IMR-90 (cell line): ENCODE results near the gene PRKCE.

Experiments
- BHLHE40 ChIP-seq: fragments of 150-350 bp; IDR thresholded peaks from 2 replicates; pipeline ENCODE4 v1.6.1; 2016; ENCODE audit warnings: mild to moderate bottlenecking, low read depth, low read length
- ELK1 ChIP-seq: fragments of 150-350 bp; IDR thresholded peaks from 2 replicates; pipeline ENCODE4 v1.6.1; 2016; ENCODE audit warnings: low read depth, mild to moderate bottlenecking, low read length, moderate library complexity, borderline replicate concordance
- MAFK ChIP-seq: IDR thresholded peaks from 2 replicates; pipeline ENCODE4 v1.6.1; 2012; ENCODE audit warnings: low read depth, low read length, improper control_type of control experiment
- MAZ ChIP-seq: IDR thresholded peaks from 2 replicates; pipeline ENCODE4 v1.6.1; 2012; ENCODE audit warnings: low read depth, mild to moderate bottlenecking, low read length, improper control_type of control experiment, moderate library complexity, borderline replicate concordance
- MXI1 ChIP-seq: IDR thresholded peaks from 2 replicates; pipeline ENCODE4 v1.6.1; 2012; ENCODE audit warnings: low read depth, mild to moderate bottlenecking, low read length, moderate library complexity, borderline replicate concordance
- NFE2L2 ChIP-seq: fragments of 150-350 bp; IDR thresholded peaks from 2 replicates; pipeline ENCODE4 v1.6.1; 2016; ENCODE audit warnings: low read depth, mild to moderate bottlenecking, low read length
- POLR2A ChIP-seq: IDR thresholded peaks from 2 replicates; pipeline ENCODE4 v1.6.1; 2012; ENCODE audit warnings: mild to moderate bottlenecking, low read depth, low read length
- RAD21 ChIP-seq: IDR thresholded peaks from 2 replicates; pipeline ENCODE4 v1.6.1; 2012; ENCODE audit warnings: low read length, improper control_type of control experiment
- RCOR1 ChIP-seq: IDR thresholded peaks from 2 replicates; pipeline ENCODE4 v1.6.1; 2012; ENCODE audit warnings: mild to moderate bottlenecking, low read length, improper control_type of control experiment; ENCODE audit not compliant: insufficient replicate concordance
- RFX5 ChIP-seq: IDR thresholded peaks from 2 replicates; pipeline ENCODE4 v1.8.0; 2012; ENCODE audit warnings: low read depth, mild to moderate bottlenecking, low read length, moderate library complexity
- SMC3 ChIP-seq: fragments of 150-350 bp; IDR thresholded peaks from 2 replicates; pipeline ENCODE4 v1.6.1; 2016; ENCODE audit warnings: low read depth, mild to moderate bottlenecking, antibody characterized with exemption, low read length, moderate library complexity
- USF2 ChIP-seq: fragments of 150-350 bp; IDR thresholded peaks from 2 replicates; pipeline ENCODE4 v1.6.1; 2017; ENCODE audit warnings: mild to moderate bottlenecking, antibody characterized with exemption, low read length, low read depth
- TF ChIP-seq, protein P1 (sequence below): conservative IDR thresholded peaks from 2 replicates; pipeline ENCODE4 v1.5.1; 2012; ENCODE audit warnings: mild to moderate bottlenecking, low read depth, low read length, improper control_type of control experiment

- no peak for TF ChIP-seq USF2
- no peak for TF ChIP-seq RCOR1
- TF ChIP-seq POLR2A: no peak
- TF ChIP-seq, protein P1, sequence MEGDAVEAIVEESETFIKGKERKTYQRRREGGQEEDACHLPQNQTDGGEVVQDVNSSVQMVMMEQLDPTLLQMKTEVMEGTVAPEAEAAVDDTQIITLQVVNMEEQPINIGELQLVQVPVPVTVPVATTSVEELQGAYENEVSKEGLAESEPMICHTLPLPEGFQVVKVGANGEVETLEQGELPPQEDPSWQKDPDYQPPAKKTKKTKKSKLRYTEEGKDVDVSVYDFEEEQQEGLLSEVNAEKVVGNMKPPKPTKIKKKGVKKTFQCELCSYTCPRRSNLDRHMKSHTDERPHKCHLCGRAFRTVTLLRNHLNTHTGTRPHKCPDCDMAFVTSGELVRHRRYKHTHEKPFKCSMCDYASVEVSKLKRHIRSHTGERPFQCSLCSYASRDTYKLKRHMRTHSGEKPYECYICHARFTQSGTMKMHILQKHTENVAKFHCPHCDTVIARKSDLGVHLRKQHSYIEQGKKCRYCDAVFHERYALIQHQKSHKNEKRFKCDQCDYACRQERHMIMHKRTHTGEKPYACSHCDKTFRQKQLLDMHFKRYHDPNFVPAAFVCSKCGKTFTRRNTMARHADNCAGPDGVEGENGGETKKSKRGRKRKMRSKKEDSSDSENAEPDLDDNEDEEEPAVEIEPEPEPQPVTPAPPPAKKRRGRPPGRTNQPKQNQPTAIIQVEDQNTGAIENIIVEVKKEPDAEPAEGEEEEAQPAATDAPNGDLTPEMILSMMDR: no peak
- no peak for TF ChIP-seq RAD21
- no peak for TF ChIP-seq BHLHE40
- TF ChIP-seq SMC3: no peak
- no peak for TF ChIP-seq MAZ
- TF ChIP-seq MAFK: no peak
- no peak for TF ChIP-seq ELK1
- no peak for TF ChIP-seq MXI1
- no peak for TF ChIP-seq NFE2L2
- TF ChIP-seq RFX5: no peak
These were observed 145.0 kb downstream of the PRKCE start for GRCh38 chr2:45796500-45796899.
